K562 (cell line): Measurements from ENCODE around the gene CHL1.

Source experiments
- FOS ChIP-seq: IDR thresholded peaks from 3 replicates; pipeline ENCODE4 v1.6.1; 2011; ENCODE audit not compliant: insufficient read length; ENCODE audit errors: extremely low read depth
- MAZ ChIP-seq, 2 experiments: fragments of 450-650 bp in 1 of 2; sonication (generic) in 1 of 2; formaldehyde crosslinking; IDR thresholded peaks in 1 of 2; conservative IDR thresholded peaks in 1 of 2; 2 replicates each; pipeline versions ENCODE4 v1.4.0 to v1.5.0; 2020; ENCODE audit warnings: mild to moderate bottlenecking in 1 of 2, missing genetic modification reagents in 1 of 2
- PHB2 ChIP-seq: fragments of 450-650 bp; IDR thresholded peaks from 2 replicates; pipeline ENCODE4 v1.6.1; 2017; ENCODE audit warnings: low read depth
- POLR2A ChIP-seq: fragments of 450-650 bp; conservative IDR thresholded peaks from 2 replicates; pipeline ENCODE4 v1.6.1; 2016
- RCOR1 ChIP-seq, 2 experiments: IDR thresholded peaks; 2 replicates each; pipeline ENCODE4 v1.6.1; 2012; ENCODE audit warnings: low read depth in 2 of 2, low read length in 2 of 2, borderline replicate concordance in 1 of 2, improper control_type of control experiment in 1 of 2
- TEAD1 ChIP-seq, 2 experiments: fragments of 450-650 bp in 1 of 2; sonication (generic) in 1 of 2; formaldehyde crosslinking; IDR thresholded peaks; 2 replicates each; pipeline versions ENCODE4 v1.4.0 to v1.8.0; 2020 to 2022; ENCODE audit warnings: mild to moderate bottlenecking in 2 of 2, missing genetic modification reagents in 1 of 2
- ZNF23 ChIP-seq: fragments of 250-450 bp; sonication (Bioruptor Pico); IDR thresholded peaks from 2 replicates; pipeline ENCODE4 v1.4.0; 2020; ENCODE audit warnings: mild to moderate bottlenecking
- ZNF274 ChIP-seq: IDR thresholded peaks from 2 replicates; pipeline ENCODE4 v1.6.1; 2011; ENCODE audit warnings: low read depth, mild to moderate bottlenecking, low read length, moderate library complexity, borderline replicate concordance

GRCh38 chr3:229183-229661, 32.7 kb downstream of the CHL1 start:
- TF ChIP-seq POLR2A (no peak), ZNF23 (CRISPR knock-in tag) (no peak), TEAD1 (CRISPR knock-in tag; IDR thresholded peaks at IDR 0.05) (no peak), FOS (no peak), ZNF274 (no peak), MAZ (CRISPR knock-in tag; conservative IDR thresholded peaks at IDR 0.05 in 1 of 2, IDR thresholded peaks at IDR 0.05 in 1 of 2) (no peak), PHB2 (no peak), RCOR1 (IDR thresholded peaks at IDR 0.05; ENCODE audit: borderline replicate concordance in 1 of 2, low read depth in 2 of 2, low read length in 2 of 2) (no peak)
